Measurements from ENCODE around the gene AQR.

Gene AQR

GRCh38 chr15:34969340-34970097 lies at the start of gene AQR:
Gene AQR (minus strand): TSS chr15:34969742. CDS start chr15:34969613, 129 bp downstream.
- Mint-ChIP-seq H3K4me1 (ENCODE audit: low read depth) (peaks cover 51% of the 10 kb centered on the region), H3K27me3 (no peaks in the 10 kb centered on the region), H3K27ac (peak within 1 kb of the TSS; percentile 98), H3K4me3 (peak within 1 kb of the TSS; percentile 100), H3K9me3 (no peaks in the 10 kb centered on the region), H3K36me3 (ENCODE audit: low read depth) (peaks cover 25% of the 10 kb centered on the region)

- no peaks in the 10 kb centered on the region for H3K9me3 Mint-ChIP-seq
- no peak overlapping the region for H3K4me3 Mint-ChIP-seq
- H3K4me1 Mint-ChIP-seq (ENCODE audit: low read depth) = no peaks in the 10 kb centered on the region
- no peaks in the 10 kb centered on the region for H3K36me3 Mint-ChIP-seq (ENCODE audit: low read depth)
- no peak overlapping the region for H3K27ac Mint-ChIP-seq
- H3K27me3 Mint-ChIP-seq = peaks cover 3% of the 10 kb centered on the region
Measured at GRCh38 chr15:35014241-35014640, 44.7 kb upstream of the AQR start.

- no peaks in the 10 kb centered on the region for H3K4me1 Mint-ChIP-seq (ENCODE audit: low read depth)
- H3K4me3 Mint-ChIP-seq = no peak overlapping the region
- H3K27me3 Mint-ChIP-seq = peaks cover 3% of the 10 kb centered on the region
- no peak overlapping the region for H3K27ac Mint-ChIP-seq
- H3K9me3 Mint-ChIP-seq = no peaks in the 10 kb centered on the region
- no peaks in the 10 kb centered on the region for H3K36me3 Mint-ChIP-seq (ENCODE audit: low read depth)
Measured at GRCh38 chr15:35013370-35013769, 43.8 kb upstream of the AQR start.

- no peaks in the 10 kb centered on the region for H3K4me1 Mint-ChIP-seq (ENCODE audit: low read depth)
- no peaks in the 10 kb centered on the region for H3K9me3 Mint-ChIP-seq
- H3K27ac Mint-ChIP-seq = no peak overlapping the region
- H3K27me3 Mint-ChIP-seq = no peaks in the 10 kb centered on the region
- H3K4me3 Mint-ChIP-seq = no peak overlapping the region
- H3K36me3 Mint-ChIP-seq (ENCODE audit: low read depth) = no peaks in the 10 kb centered on the region
Measured at GRCh38 chr15:35007397-35007796, 37.9 kb upstream of the AQR start.

GRCh38 chr15:35005933-35006332 lies 36.4 kb upstream of the AQR start:
- Mint-ChIP-seq H3K4me3 (no peak overlapping the region), H3K4me1 (ENCODE audit: low read depth) (no peaks in the 10 kb centered on the region), H3K27me3 (no peaks in the 10 kb centered on the region), H3K9me3 (no peaks in the 10 kb centered on the region), H3K27ac (no peak overlapping the region), H3K36me3 (ENCODE audit: low read depth) (no peaks in the 10 kb centered on the region)

- Mint-ChIP-seq H3K36me3 (ENCODE audit: low read depth) (no peaks in the 10 kb centered on the region), H3K4me3 (no peak overlapping the region), H3K9me3 (no peaks in the 10 kb centered on the region), H3K4me1 (ENCODE audit: low read depth) (no peaks in the 10 kb centered on the region), H3K27me3 (no peaks in the 10 kb centered on the region), H3K27ac (no peak overlapping the region)
Measured at GRCh38 chr15:35003928-35004327, 34.4 kb upstream of the AQR start.

GRCh38 chr15:35000511-35000910 lies 31.0 kb upstream of the AQR start:
- H3K27ac Mint-ChIP-seq = no peak overlapping the region
- no peak overlapping the region for H3K4me3 Mint-ChIP-seq
- no peaks in the 10 kb centered on the region for H3K36me3 Mint-ChIP-seq (ENCODE audit: low read depth)
- peaks cover 2% of the 10 kb centered on the region for H3K27me3 Mint-ChIP-seq
- no peaks in the 10 kb centered on the region for H3K9me3 Mint-ChIP-seq
- no peaks in the 10 kb centered on the region for H3K4me1 Mint-ChIP-seq (ENCODE audit: low read depth)

- Mint-ChIP-seq H3K36me3 (ENCODE audit: low read depth) (no peaks in the 10 kb centered on the region), H3K4me1 (ENCODE audit: low read depth) (peaks cover 2% of the 10 kb centered on the region), H3K27me3 (peaks cover 2% of the 10 kb centered on the region), H3K4me3 (no peak overlapping the region), H3K27ac (no peak overlapping the region), H3K9me3 (no peaks in the 10 kb centered on the region)
Measured at GRCh38 chr15:34999906-35000305, 30.4 kb upstream of the AQR start.

- H3K36me3 Mint-ChIP-seq (ENCODE audit: low read depth) = no peaks in the 10 kb centered on the region
Measured at GRCh38 chr15:34994925-34995324, 25.4 kb upstream of the AQR start.

GRCh38 chr15:34993877-34994276 lies 24.3 kb upstream of the AQR start:
- Mint-ChIP-seq H3K36me3 (ENCODE audit: low read depth) (no peaks in the 10 kb centered on the region), H3K4me3 (peak overlapping the region; percentile 48), H3K27ac (peak overlapping the region; percentile 79), H3K9me3 (no peaks in the 10 kb centered on the region), H3K27me3 (peaks cover 2% of the 10 kb centered on the region), H3K4me1 (ENCODE audit: low read depth) (peaks cover 22% of the 10 kb centered on the region)

More at GRCh38 chr15:34994925-34995324, 25.4 kb upstream of the AQR start:
- Mint-ChIP-seq H3K4me1 (ENCODE audit: low read depth) (peaks cover 19% of the 10 kb centered on the region), H3K27ac (no peak overlapping the region), H3K9me3 (no peaks in the 10 kb centered on the region), H3K27me3 (peaks cover 2% of the 10 kb centered on the region), H3K4me3 (no peak overlapping the region)

- H3K9me3 Mint-ChIP-seq = no peaks in the 10 kb centered on the region
- no peaks in the 10 kb centered on the region for H3K36me3 Mint-ChIP-seq (ENCODE audit: low read depth)
- H3K27ac Mint-ChIP-seq = peak overlapping the region; percentile 79
- peaks cover 27% of the 10 kb centered on the region for H3K4me1 Mint-ChIP-seq (ENCODE audit: low read depth)
- H3K27me3 Mint-ChIP-seq = peaks cover 2% of the 10 kb centered on the region
- H3K4me3 Mint-ChIP-seq = peak overlapping the region; percentile 48
Measured at GRCh38 chr15:34993412-34993811, 23.9 kb upstream of the AQR start.

- Mint-ChIP-seq H3K4me3 (peak within 1 kb of the TSS; percentile 97), H3K4me1 (ENCODE audit: low read depth) (peaks cover 41% of the 10 kb centered on the region), H3K36me3 (ENCODE audit: low read depth) (peaks cover 35% of the 10 kb centered on the region), H3K27me3 (no peaks in the 10 kb centered on the region), H3K27ac (peak within 1 kb of the TSS; percentile 98), H3K9me3 (no peaks in the 10 kb centered on the region)
Measured at GRCh38 chr15:34988027-34988902, 18.7 kb upstream of the AQR start, which contains the start of gene ZNF770. Gene ZNF770 (minus strand): TSS chr15:34988287. CDS start chr15:34983434, 4,853 bp downstream.

GRCh38 chr15:34987609-34988026 lies 18.1 kb upstream of the AQR start:
- peak overlapping the region; percentile 98 for H3K27ac Mint-ChIP-seq
- no peaks in the 10 kb centered on the region for H3K9me3 Mint-ChIP-seq
- H3K27me3 Mint-ChIP-seq = no peaks in the 10 kb centered on the region
- H3K36me3 Mint-ChIP-seq (ENCODE audit: low read depth) = peaks cover 42% of the 10 kb centered on the region
- peak overlapping the region; percentile 97 for H3K4me3 Mint-ChIP-seq
- H3K4me1 Mint-ChIP-seq (ENCODE audit: low read depth) = peaks cover 37% of the 10 kb centered on the region

- H3K36me3 Mint-ChIP-seq (ENCODE audit: low read depth) = peaks cover 49% of the 10 kb centered on the region
- no peaks in the 10 kb centered on the region for H3K27me3 Mint-ChIP-seq
- peak overlapping the region; percentile 97 for H3K4me3 Mint-ChIP-seq
- peaks cover 40% of the 10 kb centered on the region for H3K4me1 Mint-ChIP-seq (ENCODE audit: low read depth)
- H3K9me3 Mint-ChIP-seq = no peaks in the 10 kb centered on the region
- peak overlapping the region; percentile 98 for H3K27ac Mint-ChIP-seq
Measured at GRCh38 chr15:34986771-34987480, 17.4 kb upstream of the AQR start.

Measured in stimulated activated naive CD8-positive, alpha-beta T cell treated with anti-CD3 and anti-CD28 coated beads, Interleukin-15, Interleukin-2, amounts not matched to agents 100 ng/mL and 50 ng/mL, for 24 hours (primary cell).